Esophagus squamous epithelium (tissue), 5 donors: ENCODE data around the gene CCRL2. TPM values are rescaled to one million over a fixed set of nuclear protein-coding genes. Genes with fewer than 3 reads are reported as not detected.

Experiments used
- DNase-seq: peaks from one replicate; lab custom pipeline; 2025; lab: John Stamatoyannopoulos, UW
- H3K27ac ChIP-seq, 4 donors: fragments of 200-600 bp; sonication (generic); one replicate each; pipeline ENCODE4 v1.5.1; 2016 to 2019; ENCODE audit warnings: mild to moderate bottlenecking in 1 of 4
- H3K27me3 ChIP-seq, 4 donors: fragments of 200-600 bp; sonication (generic); 1 replicate in 3 of 4; 2 replicates in 1 of 4; pipeline versions ENCODE4 v1.5.1 to v1.6.0; 2017 to 2021; ENCODE audit warnings: antibody characterized with exemption in 1 of 4
- H3K36me3 ChIP-seq, 3 donors: fragments of 200-600 bp; sonication (generic); one replicate each; pipeline ENCODE4 v1.5.1; 2016 to 2019
- H3K4me1 ChIP-seq, 3 donors: fragments of 200-600 bp; sonication (generic); one replicate each; pipeline ENCODE4 v1.5.1; 2017 to 2019
- H3K4me3 ChIP-seq, 4 donors: fragments of 200-600 bp; sonication (generic); 1 replicate in 3 of 4; 2 replicates in 1 of 4; pipeline ENCODE4 v1.5.1; 2016 to 2019; ENCODE audit warnings: mild to moderate bottlenecking in 2 of 4, moderate library complexity in 1 of 4
- H3K9me3 ChIP-seq, 3 donors: fragments of 200-600 bp; sonication (generic); one replicate each; pipeline ENCODE4 v1.5.1; 2016 to 2019
- POLR2A ChIP-seq, 4 donors: fragments of 450-650 bp; IDR thresholded peaks; one replicate each; pipeline ENCODE4 v1.6.1; 2017; ENCODE audit warnings: antibody characterized with exemption in 4 of 4, mild to moderate bottlenecking in 4 of 4, moderate library complexity in 3 of 4
- WGBS, 2 donors: methylation state at CpG; one replicate each; pipeline ENCODE4 v1.1.5; 2018; 5-methylcytosine and 5-hydroxymethylcytosine counted together
- intact Hi-C: fragments of 100-400 bp; cut with DNase I; formaldehyde crosslinking; loops from one replicate; pipeline ENCODE4 v1.15.0; 2022
- total RNA-seq, 4 donors: library from RNA; depleted of rRNA; stranded (reverse); fragments of >200 nt; gene quantifications; one replicate each; pipeline ENCODE4 v1.1.0, GENCODE V29; 2016
- TF ChIP-seq, protein P1 (sequence below), 6 experiments: fragments of 450-650 bp in 4 of 6; fragments of 200-600 bp in 2 of 6; sonication (generic) in 2 of 6; IDR thresholded peaks; one replicate each; pipeline ENCODE4 v1.5.1; 2016 to 2019; ENCODE audit warnings: antibody characterized with exemption in 6 of 6, mild to moderate bottlenecking in 4 of 6, moderate library complexity in 4 of 6
- donor health status: DM: yes; HTN: yes; CAD: no.

The CCRL2 gene
- total RNA-seq, 4 donors from 2014 or later, result 0.48 to 1.5 (median 1.1) TPM; not detected in 1

DNA sequence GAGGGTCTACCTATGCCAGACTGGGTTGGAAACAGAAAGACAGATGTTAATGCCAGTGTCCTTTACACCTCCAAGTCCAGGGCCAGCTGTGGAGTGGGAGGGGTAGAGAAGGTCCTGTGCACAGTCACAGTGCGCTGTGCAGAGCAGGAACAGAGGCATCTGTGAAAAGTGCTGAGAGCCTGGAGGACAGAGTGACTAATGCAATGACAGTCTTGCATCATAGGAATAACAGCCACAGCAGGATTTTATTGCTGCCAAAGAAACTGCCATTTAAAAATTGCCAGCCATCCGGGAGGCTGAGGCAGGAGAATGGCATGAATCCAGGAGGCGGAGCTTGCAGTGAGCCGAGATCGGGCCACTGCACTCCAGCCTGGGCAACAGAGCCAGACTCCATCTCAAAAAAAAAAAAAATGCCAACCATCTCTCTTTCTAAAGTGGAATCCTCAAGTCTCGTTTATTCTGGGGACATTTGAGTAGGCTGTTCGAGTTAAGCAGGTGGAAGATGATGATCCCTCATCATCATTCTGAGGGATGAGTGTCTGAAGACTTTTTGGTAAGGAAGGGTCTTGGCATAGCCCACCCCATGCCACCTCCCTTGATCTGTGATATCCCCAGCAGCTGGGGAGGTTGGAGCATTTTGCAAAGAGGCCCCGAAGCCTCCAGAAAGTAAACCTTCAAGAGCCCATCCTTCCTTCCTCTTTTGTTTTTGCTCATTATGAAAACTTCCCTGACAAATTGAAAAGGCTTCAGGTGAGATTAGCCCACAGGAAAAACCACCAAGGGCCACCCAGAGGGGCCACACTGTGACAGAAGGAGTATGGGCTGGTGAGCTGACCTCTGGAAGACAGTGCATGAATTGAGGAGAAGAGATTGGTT is 45.4 kb upstream of the CCRL2 start:
- Histone ChIP-seq H3K4me1 (peaks cover 0 to 26% (median 0%) of the 10 kb centered on the region in 3 donors), H3K27me3 (peaks cover 0 to 33% (median 0%) of the 10 kb centered on the region in 4 donors), H3K27ac (peak overlapping the region in 2 of 4 donors; percentile 26 to 54), H3K4me3 (no peak overlapping the region), H3K9me3 (no peaks in the 10 kb centered on the region), H3K36me3 (no peaks in the 10 kb centered on the region)
- 47 to 49% methylated on average over 7 to 8 of the region's 8 CpGs for WGBS, 2 donors
- TF ChIP-seq POLR2A (IDR thresholded peaks at IDR 0.05), result no peak
- TF ChIP-seq, protein P1, sequence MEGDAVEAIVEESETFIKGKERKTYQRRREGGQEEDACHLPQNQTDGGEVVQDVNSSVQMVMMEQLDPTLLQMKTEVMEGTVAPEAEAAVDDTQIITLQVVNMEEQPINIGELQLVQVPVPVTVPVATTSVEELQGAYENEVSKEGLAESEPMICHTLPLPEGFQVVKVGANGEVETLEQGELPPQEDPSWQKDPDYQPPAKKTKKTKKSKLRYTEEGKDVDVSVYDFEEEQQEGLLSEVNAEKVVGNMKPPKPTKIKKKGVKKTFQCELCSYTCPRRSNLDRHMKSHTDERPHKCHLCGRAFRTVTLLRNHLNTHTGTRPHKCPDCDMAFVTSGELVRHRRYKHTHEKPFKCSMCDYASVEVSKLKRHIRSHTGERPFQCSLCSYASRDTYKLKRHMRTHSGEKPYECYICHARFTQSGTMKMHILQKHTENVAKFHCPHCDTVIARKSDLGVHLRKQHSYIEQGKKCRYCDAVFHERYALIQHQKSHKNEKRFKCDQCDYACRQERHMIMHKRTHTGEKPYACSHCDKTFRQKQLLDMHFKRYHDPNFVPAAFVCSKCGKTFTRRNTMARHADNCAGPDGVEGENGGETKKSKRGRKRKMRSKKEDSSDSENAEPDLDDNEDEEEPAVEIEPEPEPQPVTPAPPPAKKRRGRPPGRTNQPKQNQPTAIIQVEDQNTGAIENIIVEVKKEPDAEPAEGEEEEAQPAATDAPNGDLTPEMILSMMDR (IDR thresholded peaks at IDR 0.05), result no peak
- intact Hi-C loops, result no loop called here
- DNase-seq, result no peak

DNA sequence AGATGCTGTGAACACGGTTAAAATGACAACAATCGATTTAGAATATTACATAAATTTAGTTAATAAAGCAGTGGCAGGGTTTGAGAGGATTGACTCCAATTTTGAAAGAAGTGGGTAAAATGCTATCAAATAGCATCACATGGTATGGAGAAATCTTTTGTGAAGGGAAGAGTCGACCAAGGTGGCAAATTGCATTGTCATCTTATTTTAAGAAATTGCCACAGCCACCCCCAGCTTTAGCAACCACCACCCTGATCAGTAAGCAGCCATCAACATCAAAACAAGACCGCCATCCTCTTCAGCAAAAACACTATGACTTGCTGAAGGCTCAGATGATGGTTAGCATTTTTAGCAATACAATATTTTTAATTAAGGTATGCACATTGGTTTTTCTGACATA is 42.0 kb upstream of the CCRL2 start:
- peaks cover 0 to 45% (median 0%) of the 10 kb centered on the region in 4 donors for H3K27me3 ChIP-seq
- H3K4me1 ChIP-seq, result peaks cover 0 to 21% (median 0%) of the 10 kb centered on the region in 3 donors
- H3K9me3 ChIP-seq, result no peaks in the 10 kb centered on the region
- no peak overlapping the region for H3K4me3 ChIP-seq
- WGBS, 2 donors, result 78 to 86% methylated on average over 4 of the region's 4 CpGs
- no peak for DNase-seq
- TF ChIP-seq, protein P1 (IDR thresholded peaks at IDR 0.05), result no peak
- TF ChIP-seq POLR2A (IDR thresholded peaks at IDR 0.05), result no peak
- H3K27ac ChIP-seq, result no peak overlapping the region
- no peaks in the 10 kb centered on the region for H3K36me3 ChIP-seq
- intact Hi-C loops, result no loop called here

DNA sequence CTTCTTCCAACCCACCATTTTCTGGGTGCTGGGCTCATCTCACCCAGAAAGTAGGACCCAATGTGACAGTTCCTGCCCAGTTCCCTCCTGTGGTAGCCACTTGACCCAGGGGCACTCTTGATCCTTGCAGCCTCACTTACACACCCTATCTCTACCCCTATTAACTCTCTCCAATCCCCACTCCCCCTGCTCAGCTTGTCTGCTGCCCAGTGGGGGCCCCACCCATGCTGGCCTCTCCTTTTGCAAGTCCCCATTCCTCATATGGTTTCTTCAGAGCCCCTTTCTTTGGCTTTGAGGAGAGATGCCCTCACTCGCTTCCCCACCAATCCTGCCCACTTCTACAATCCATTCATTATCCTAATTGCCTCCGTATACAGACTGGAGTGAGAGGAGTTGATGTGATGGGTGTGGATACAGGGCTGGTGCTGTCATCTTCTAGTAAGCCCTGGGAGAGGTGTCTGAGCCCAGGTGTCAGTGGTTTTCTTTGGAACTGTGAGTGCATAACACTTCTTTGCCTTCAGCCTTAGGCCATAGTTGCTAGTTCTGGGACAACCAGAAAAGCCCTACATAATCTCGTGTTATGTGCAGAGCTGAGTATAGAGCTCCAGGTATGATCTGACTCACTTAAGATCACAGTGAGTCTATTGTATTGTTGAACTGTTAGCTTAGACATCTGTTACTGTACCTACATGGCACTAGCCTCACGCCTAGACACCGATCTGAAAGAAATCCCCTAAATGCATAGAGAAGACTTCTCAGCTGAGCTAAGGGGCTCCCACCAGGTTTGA is 41.1 kb upstream of the CCRL2 start:
- WGBS, 2 donors, result 78 to 86% methylated on average over 4 to 5 of the region's 5 CpGs
- intact Hi-C loops, result no loop called here

DNA sequence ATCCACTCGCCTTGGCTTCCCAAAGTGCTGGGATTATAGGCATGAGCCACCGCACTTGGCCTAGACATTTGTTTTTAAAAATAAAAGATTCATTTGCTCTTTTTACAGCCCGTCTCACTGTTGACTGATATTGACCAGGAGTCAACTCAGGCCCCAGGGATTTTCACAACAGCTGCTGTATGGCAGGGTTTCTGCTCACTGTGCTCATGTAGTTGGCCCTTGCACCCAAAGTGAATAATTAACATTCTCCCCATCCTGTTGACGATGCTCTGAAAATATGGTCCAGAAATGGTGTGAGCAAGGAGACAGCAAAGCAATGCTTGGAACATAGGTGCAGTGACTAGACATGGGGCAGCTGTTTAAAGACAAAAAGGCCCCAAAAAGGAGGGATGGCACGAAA is 39.2 kb upstream of the CCRL2 start:
- H3K27ac ChIP-seq, result no peak overlapping the region

More for the DNA sequence above, 41.1 kb upstream of the CCRL2 start:
- H3K9me3 ChIP-seq, result no peaks in the 10 kb centered on the region
- H3K27me3 ChIP-seq, result peaks cover 0 to 45% (median 0%) of the 10 kb centered on the region in 4 donors
- TF ChIP-seq, protein P1 (IDR thresholded peaks at IDR 0.05), result no peak
- no peak for TF ChIP-seq POLR2A (IDR thresholded peaks at IDR 0.05)
- no peaks in the 10 kb centered on the region for H3K36me3 ChIP-seq
- no peak overlapping the region for H3K4me3 ChIP-seq
- DNase-seq, result no peak
- H3K27ac ChIP-seq, result no peak overlapping the region
- H3K4me1 ChIP-seq, result peaks cover 0 to 20% (median 0%) of the 10 kb centered on the region in 3 donors

More for the DNA sequence above, 39.2 kb upstream of the CCRL2 start:
- peaks cover 0 to 46% (median 0%) of the 10 kb centered on the region in 4 donors for H3K27me3 ChIP-seq
- 88 to 90% methylated on average over 5 of the region's 5 CpGs for WGBS, 2 donors
- no peaks in the 10 kb centered on the region for H3K36me3 ChIP-seq
- H3K4me1 ChIP-seq, result peaks cover 0 to 12% (median 0%) of the 10 kb centered on the region in 3 donors
- no peak for TF ChIP-seq POLR2A (IDR thresholded peaks at IDR 0.05)
- TF ChIP-seq, protein P1 (IDR thresholded peaks at IDR 0.05), result no peak
- DNase-seq, result no peak
- H3K4me3 ChIP-seq, result no peak overlapping the region
- intact Hi-C loops, result no loop called here
- no peaks in the 10 kb centered on the region for H3K9me3 ChIP-seq
